8988T (cell line): Measurements from ENCODE around the gene PLSCR1.
"Not testable (repeated sequence)": the region's sequence is repeated elsewhere in the genome, so short reads cannot be mapped to it uniquely, and the experiment has no call there.

Source experiments
- DNase-seq: peaks from one replicate; pipeline ENCODE4 v3.0.0; 2011

Gene PLSCR1

GRCh38 chr3:146511402-146512134, 32.8 kb downstream of the PLSCR1 start:
- DNase-seq, result no peak

- DNase-seq, result no peak
Measured at GRCh38 chr3:146507331-146508120, 36.9 kb downstream of the PLSCR1 start.

GRCh38 chr3:146505516-146505915, 38.9 kb downstream of the PLSCR1 start:
- no peak for DNase-seq

DNA sequence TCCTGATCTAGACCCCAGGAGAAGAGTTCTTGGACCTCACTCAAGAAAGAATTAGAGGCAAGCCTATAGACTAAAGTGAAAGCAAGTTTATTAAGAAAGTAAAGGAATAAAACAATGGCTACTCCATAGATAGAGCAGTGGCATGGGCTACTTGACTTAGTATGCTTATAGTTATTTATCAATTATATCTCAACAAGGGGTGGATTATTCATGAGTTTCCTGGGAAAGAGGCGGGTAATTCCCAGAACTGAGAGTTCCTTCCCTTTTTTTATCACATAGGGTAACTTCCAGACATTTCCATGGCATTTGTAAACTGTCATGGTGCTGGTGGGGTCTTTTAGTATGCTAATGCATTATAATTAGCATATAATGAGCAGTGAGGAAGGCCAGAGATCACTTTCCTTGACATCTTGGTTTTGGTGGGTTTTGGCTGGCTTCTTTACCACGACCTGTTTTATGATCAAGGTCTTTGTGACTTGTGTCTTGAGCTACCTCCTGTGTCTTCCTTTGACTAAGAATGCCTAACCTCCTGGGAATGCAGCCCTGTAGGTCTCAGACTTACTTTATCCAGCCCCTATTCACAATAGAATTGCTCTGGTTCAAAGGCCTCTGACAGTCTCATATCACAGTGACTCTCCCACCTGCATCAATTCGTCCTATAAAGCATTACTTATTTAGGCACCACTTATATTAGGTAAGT, 39.8 kb downstream of the PLSCR1 start:
- DNase-seq, result no peak

DNA sequence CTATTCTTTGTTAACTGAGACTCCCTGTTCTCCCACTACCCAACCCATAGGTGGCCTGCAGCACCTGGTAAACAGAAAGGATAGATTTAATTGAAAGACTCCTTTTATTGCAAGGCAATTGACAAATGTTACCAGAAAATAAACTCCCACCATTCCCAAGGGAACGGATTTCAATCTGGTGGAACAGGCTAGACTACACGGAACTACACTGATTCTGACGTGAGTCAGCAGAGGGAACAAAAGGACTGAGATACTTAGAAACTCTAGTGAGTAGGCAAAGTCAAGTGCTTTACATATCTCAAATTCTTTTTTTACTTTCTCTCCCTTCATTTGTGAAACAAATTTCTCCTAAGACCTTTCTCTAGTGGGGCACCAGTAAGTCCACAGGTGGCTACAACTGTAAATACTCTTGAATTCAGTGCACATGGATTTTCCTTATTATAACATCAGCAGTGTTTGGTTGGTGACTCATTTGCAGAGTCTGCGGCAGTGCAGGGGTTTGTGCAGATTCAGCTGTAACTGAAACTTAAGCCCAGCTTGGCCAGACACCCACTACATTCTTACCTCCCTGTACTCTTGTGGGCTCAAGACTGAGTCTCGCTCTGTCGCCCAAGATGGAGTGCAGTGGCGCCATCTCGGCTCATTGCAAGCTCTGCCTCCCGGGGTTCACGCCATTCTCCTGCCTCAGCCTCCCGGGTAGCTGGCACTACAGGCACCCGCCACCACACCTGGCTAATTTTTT, 40.8 kb downstream of the PLSCR1 start:
- DNase-seq, result no peak

GRCh38 chr3:146502887-146503460, 41.4 kb downstream of the PLSCR1 start:
- DNase-seq, result no peak

- DNase-seq, result no peak
Measured at GRCh38 chr3:146501752-146502151, 42.7 kb downstream of the PLSCR1 start.

DNA sequence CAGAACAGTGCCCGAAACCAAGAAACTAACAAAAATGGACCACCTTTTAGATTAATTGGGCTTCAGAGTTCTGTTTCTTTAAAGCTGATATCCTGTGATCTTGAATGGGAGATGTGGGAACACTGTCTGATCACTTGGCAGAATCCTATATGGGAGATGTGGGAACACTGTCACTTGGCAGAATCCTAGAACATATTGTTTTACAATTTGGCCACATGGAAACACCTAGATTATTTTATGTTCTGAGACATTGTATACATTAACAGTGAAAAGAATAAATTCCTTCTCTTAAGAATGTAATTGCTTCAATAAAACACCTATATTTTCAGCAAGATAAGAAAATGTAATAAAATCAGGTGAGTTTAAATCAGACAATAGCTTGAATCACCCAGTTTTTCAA, 44.7 kb downstream of the PLSCR1 start:
- no peak for DNase-seq

- DNase-seq, result no peak
Measured at GRCh38 chr3:146498002-146498736, 46.2 kb downstream of the PLSCR1 start.

- DNase-seq, result not testable (repeated sequence)
Measured at GRCh38 chr3:146497145-146497843, 47.1 kb downstream of the PLSCR1 start.

- no peak for DNase-seq
Measured at GRCh38 chr3:146496726-146497125, 47.7 kb downstream of the PLSCR1 start.

DNA sequence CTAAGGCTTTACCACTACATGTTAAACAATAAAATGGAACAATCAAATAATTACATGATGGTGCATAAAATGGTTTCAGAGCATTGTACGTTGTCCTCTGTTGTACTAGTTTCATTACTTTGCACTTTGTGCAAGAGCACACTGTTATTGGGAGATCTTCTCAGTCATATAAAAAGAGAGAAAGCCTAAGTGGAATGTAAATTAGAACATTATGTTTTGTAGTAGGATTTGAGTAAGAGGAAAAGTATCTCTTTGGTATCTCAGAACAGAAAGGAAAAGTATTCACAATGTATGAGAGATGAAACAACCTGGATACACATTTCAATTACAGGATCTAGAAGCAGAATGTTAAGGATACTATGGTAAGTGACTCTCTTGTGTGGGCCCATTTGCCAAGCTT, 48.2 kb downstream of the PLSCR1 start:
- no peak for DNase-seq

GRCh38 chr3:146493761-146494160, 50.6 kb downstream of the PLSCR1 start:
- no peak for DNase-seq

DNA sequence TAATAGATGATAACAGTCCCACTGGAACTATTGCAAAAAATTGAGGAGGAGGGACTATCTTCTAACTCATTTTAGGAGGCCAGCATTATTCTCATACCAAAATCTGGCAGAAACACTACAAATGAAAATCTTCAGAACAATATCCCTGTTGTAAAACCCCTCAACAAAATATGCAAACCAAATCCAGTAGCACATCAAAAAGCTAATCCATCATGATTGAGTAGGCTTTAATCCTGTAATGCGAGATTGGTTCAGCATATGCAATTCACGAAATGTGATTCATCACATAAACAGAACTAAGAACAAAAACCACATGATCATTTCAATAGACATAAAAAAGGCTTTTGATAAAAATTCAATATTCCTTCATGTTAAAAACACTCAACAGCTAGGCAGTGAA, 51.2 kb downstream of the PLSCR1 start:
- no peak for DNase-seq

DNA sequence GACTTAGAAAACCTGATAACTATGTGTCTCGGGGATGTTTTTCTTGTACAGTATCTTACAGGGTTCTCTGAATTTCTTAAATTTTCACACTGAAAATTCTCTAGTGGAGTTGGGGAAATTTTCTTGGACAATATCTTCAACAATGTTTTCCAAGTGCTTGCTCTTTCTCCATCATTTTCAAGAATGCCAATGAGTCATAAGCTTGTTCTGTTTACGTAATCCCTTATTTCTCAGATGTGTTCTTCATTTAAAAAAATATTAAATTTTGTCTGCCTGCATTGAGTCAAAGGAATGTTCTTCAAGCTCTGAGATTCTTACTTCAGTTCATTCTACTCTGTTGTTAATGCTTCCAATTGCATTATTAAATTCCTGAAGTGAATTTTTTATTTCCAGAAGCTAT, 53.1 kb downstream of the PLSCR1 start:
- no peak for DNase-seq

GRCh38 chr3:146485297-146485696, 59.1 kb downstream of the PLSCR1 start:
- no peak for DNase-seq

DNA sequence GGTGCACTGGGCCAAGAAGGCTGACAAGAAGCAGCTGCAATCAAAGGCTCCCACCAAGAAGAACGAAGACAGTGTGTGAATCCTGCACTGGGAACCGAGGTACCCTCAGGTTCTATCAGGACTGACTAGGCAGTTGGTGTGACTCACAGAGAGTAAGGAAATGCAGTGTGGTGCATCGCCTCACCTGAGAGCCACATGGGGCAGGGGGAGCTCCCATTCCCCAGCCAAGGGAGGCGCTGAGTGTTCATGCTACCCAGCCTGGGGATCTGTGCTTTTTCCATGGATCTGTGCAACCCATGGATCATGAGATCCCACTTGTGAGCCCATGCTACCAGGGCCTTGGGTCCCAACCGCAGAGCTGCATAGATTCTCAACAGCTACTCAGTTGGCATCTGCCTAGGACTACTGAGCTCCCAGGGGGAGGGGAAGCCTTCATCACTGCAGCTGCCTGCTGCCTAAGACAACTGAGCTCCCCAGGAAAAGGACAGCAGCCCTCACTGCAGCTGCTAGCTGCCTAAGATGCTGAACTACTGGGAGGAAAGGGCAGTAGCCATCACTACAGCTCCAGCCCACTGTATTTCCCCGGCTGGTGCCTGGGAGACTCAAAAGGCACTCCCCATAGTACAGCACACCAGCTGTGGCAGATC, 68.2 kb downstream of the PLSCR1 start:
- no peak for DNase-seq

DNA sequence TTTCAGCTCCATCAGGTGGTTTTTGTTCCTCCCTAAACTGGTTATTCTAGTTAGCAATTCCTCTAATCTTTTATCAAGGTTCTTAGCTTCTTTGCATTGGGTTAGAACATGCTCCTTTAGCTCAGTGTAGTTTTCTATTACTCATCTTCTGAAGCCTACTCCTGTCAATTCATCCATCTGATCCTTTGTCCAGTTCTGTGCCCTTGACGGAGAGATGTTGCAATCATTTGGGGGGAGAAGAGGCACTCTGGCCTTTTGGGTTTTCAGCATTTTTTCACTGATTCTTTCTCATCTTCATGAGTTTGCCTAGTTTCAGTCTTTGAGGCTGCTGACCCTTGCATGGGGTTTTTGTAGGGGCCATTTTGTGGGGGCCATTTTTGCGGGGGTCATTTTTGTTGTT, 69.4 kb downstream of the PLSCR1 start:
- DNase-seq, result not testable (repeated sequence)

- no peak for DNase-seq
Measured at GRCh38 chr3:146473726-146474125, 70.7 kb downstream of the PLSCR1 start.

- DNase-seq, result no peak
Measured at GRCh38 chr3:146472611-146473010, 71.8 kb downstream of the PLSCR1 start.

DNA sequence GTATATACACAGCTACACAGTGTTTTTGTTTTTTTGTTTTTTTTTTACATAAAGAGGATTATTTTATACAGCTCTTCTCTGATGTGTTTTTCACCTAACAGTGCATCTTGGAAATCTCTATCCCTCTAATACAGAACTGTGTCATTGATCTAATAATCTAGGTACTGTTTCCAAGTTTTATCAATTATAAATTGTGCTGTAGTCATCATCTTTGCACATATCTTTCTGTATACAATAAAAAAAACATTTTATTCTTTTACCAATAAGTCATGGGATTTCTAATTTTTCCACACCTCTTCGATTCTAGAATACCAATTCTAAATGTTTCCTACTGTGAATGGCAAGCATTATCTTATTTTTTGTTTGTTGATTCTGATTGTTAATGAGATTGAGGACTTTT, 73.4 kb downstream of the PLSCR1 start:
- DNase-seq, result no peak
